ENCODE measurements around the gene RC3H2.
"Not testable (repeated sequence)": the region's sequence is repeated elsewhere in the genome, so short reads cannot be mapped to it uniquely, and the experiment has no call there.

The RC3H2 gene

GRCh38 chr9:122929796-122930354 is 24.7 kb upstream of the RC3H2 start:
- DNase-seq (ENCODE audit: low spot score), result no peak

- DNase-seq (ENCODE audit: low spot score), result no peak
These were observed 18.8 kb upstream of the RC3H2 start for GRCh38 chr9:122923947-122924346.

GRCh38 chr9:122922713-122923112 is 17.6 kb upstream of the RC3H2 start:
- DNase-seq (ENCODE audit: low spot score), result no peak

- no peak for DNase-seq (ENCODE audit: low spot score)
These were observed 13.2 kb upstream of the RC3H2 start for GRCh38 chr9:122918310-122918709.

GRCh38 chr9:122912964-122913673 is 8.0 kb upstream of the RC3H2 start, which contains the start of gene ZBTB6:
ZBTB6 (minus strand) TSS chr9:122913323; CDS start chr9:122912072, 1,251 bp downstream.
- DNase-seq (ENCODE audit: low spot score), result peak; percentile 96

- no peak for DNase-seq (ENCODE audit: low spot score)
These were observed 7.5 kb upstream of the RC3H2 start for GRCh38 chr9:122912671-122912963.

GRCh38 chr9:122906122-122906521 is 963 bp upstream of the RC3H2 start:
- not testable (repeated sequence) for DNase-seq (ENCODE audit: low spot score)

- peak; percentile 75 for DNase-seq (ENCODE audit: low spot score)
These were observed 715 bp downstream of the RC3H2 start for GRCh38 chr9:122904466-122904822.

GRCh38 chr9:122900791-122901190 is 4.4 kb downstream of the RC3H2 start:
- peak; percentile 71 for DNase-seq (ENCODE audit: low spot score)

- peak; percentile 70 for DNase-seq (ENCODE audit: low spot score)
These were observed 7.2 kb downstream of the RC3H2 start for GRCh38 chr9:122897969-122898368.

GRCh38 chr9:122888480-122888879 is 16.7 kb downstream of the RC3H2 start:
- no peak for DNase-seq (ENCODE audit: low spot score)

- DNase-seq (ENCODE audit: low spot score), result peak; percentile 23
These were observed 22.0 kb downstream of the RC3H2 start for GRCh38 chr9:122883125-122883524.

- no peak for DNase-seq (ENCODE audit: low spot score)
These were observed 25.7 kb downstream of the RC3H2 start for GRCh38 chr9:122879443-122879842.

GRCh38 chr9:122875523-122875922 is 29.6 kb downstream of the RC3H2 start:
- DNase-seq (ENCODE audit: low spot score), result no peak

GRCh38 chr9:122867276-122867675 is 37.9 kb downstream of the RC3H2 start:
- not testable (repeated sequence) for DNase-seq (ENCODE audit: low spot score)

- no peak for DNase-seq (ENCODE audit: low spot score)
These were observed 39.1 kb downstream of the RC3H2 start for GRCh38 chr9:122866079-122866478.

- DNase-seq (ENCODE audit: low spot score), result no peak
These were observed 39.9 kb downstream of the RC3H2 start for GRCh38 chr9:122865300-122865699.

GRCh38 chr9:122863407-122863806 is 41.8 kb downstream of the RC3H2 start:
- no peak for DNase-seq (ENCODE audit: low spot score)

GRCh38 chr9:122860319-122861142 is 44.6 kb downstream of the RC3H2 start:
- no peak for DNase-seq (ENCODE audit: low spot score)

GRCh38 chr9:122857815-122858214 is 47.3 kb downstream of the RC3H2 start:
- no peak for DNase-seq (ENCODE audit: low spot score)

- not testable (repeated sequence) for DNase-seq (ENCODE audit: low spot score)
These were observed 52.9 kb downstream of the RC3H2 start for GRCh38 chr9:122852085-122852786.

- no peak for DNase-seq (ENCODE audit: low spot score)
These were observed 56.8 kb downstream of the RC3H2 start for GRCh38 chr9:122848256-122848943.

Data from RKO (cell line).